ENCODE data around the gene DEF6. TPM values are rescaled to one million over a fixed set of nuclear protein-coding genes. Genes with fewer than 3 reads are reported as not detected.

DEF6 gene
- total and polyA plus RNA-seq, 2 of the 13 experiments (the other 11 are each of a cell fraction or from before 2014, with no cell fraction given), result 5.2 to 10.0 TPM

GRCh38 chr6:35327349-35328027 lies 29.9 kb downstream of the DEF6 start (continued):
- TF ChIP-seq CTCF (CRISPR knock-in tag; IDR thresholded peaks at IDR 0.05) (peak; percentile 89), SATB2 (CRISPR knock-in tag; IDR thresholded peaks at IDR 0.05) (no peak), SP1 (IDR thresholded peaks at IDR 0.05) (no peak), SP1 (CRISPR knock-in tag; IDR thresholded peaks at IDR 0.05) (no peak), ZNF800 (CRISPR knock-in tag; IDR thresholded peaks at IDR 0.05) (0 out of 2 replicates have a peak, but pooled peaks have one; percentile 41), GABPB1 (CRISPR knock-in tag; IDR thresholded peaks at IDR 0.05) (peak; percentile 24; the same call in 1 of the 2 replicates), ZBED4 (CRISPR knock-in tag; IDR thresholded peaks at IDR 0.05; ENCODE audit: borderline replicate concordance) (no peak), KLF11 (CRISPR knock-in tag; IDR thresholded peaks at IDR 0.05) (0 out of 2 replicates have a peak, but pooled peaks have one; percentile 22), ISL2 (CRISPR knock-in tag; IDR thresholded peaks at IDR 0.05) (0 out of 2 replicates have a peak, but pooled peaks have one; percentile 27), KDM2A (CRISPR knock-in tag; IDR thresholded peaks at IDR 0.05; ENCODE audit: borderline replicate concordance, low read depth) (0 out of 2 replicates have a peak, but pooled peaks have one; percentile 26), SMAD3 (CRISPR knock-in tag; IDR thresholded peaks at IDR 0.05) (0 out of 2 replicates have a peak, but pooled peaks have one; percentile 31), TSC22D2 (CRISPR knock-in tag; IDR thresholded peaks at IDR 0.05; ENCODE audit: borderline replicate concordance) (peak; percentile 35; the same call in 1 of the 2 replicates), ZNF362 (CRISPR knock-in tag; IDR thresholded peaks at IDR 0.05; ENCODE audit: borderline replicate concordance) (no peak), GATAD2A (CRISPR knock-in tag; IDR thresholded peaks at IDR 0.05) (0 out of 2 replicates have a peak, but pooled peaks have one; percentile 27), ZNF792 (CRISPR knock-in tag; IDR thresholded peaks at IDR 0.05) (0 out of 2 replicates have a peak, but pooled peaks have one; percentile 23)
- TF ChIP-seq, protein P1, sequence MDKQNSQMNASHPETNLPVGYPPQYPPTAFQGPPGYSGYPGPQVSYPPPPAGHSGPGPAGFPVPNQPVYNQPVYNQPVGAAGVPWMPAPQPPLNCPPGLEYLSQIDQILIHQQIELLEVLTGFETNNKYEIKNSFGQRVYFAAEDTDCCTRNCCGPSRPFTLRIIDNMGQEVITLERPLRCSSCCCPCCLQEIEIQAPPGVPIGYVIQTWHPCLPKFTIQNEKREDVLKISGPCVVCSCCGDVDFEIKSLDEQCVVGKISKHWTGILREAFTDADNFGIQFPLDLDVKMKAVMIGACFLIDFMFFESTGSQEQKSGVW (CRISPR knock-in tag; IDR thresholded peaks at IDR 0.05; ENCODE audit: borderline replicate concordance), result no peak
- TF ChIP-seq, protein P2, sequence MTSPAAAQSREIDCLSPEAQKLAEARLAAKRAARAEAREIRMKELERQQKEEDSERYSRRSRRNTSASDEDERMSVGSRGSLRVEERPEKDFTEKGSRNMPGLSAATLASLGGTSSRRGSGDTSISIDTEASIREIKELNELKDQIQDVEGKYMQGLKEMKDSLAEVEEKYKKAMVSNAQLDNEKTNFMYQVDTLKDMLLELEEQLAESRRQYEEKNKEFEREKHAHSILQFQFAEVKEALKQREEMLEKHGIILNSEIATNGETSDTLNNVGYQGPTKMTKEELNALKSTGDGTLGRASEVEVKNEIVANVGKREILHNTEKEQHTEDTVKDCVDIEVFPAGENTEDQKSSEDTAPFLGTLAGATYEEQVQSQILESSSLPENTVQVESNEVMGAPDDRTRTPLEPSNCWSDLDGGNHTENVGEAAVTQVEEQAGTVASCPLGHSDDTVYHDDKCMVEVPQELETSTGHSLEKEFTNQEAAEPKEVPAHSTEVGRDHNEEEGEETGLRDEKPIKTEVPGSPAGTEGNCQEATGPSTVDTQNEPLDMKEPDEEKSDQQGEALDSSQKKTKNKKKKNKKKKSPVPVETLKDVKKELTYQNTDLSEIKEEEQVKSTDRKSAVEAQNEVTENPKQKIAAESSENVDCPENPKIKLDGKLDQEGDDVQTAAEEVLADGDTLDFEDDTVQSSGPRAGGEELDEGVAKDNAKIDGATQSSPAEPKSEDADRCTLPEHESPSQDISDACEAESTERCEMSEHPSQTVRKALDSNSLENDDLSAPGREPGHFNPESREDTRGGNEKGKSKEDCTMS (CRISPR knock-in tag; conservative IDR thresholded peaks at IDR 0.05), result no peak

Measured in HepG2 (cell line).